DOHH2 (cell line): ENCODE data around the gene TRMT11.

ENCODE experiments used
- CTCF ChIP-seq: fragments of 200-600 bp; sonication (generic); IDR thresholded peaks from one replicate; pipeline ENCODE4 v1.5.1; 2014; ENCODE audit warnings: antibody characterized with exemption, mild to moderate bottlenecking, low read depth, low read length; ENCODE audit not compliant: poor library complexity, severe bottlenecking
- EZH2phosphoT487 ChIP-seq: fragments of 200-600 bp; sonication (generic); IDR thresholded peaks from 2 replicates; pipeline ENCODE4 v1.6.1; 2017; ENCODE audit warnings: borderline replicate concordance, mild to moderate bottlenecking, antibody characterized with exemption, low read length, moderate library complexity, mixed read lengths

DNA sequence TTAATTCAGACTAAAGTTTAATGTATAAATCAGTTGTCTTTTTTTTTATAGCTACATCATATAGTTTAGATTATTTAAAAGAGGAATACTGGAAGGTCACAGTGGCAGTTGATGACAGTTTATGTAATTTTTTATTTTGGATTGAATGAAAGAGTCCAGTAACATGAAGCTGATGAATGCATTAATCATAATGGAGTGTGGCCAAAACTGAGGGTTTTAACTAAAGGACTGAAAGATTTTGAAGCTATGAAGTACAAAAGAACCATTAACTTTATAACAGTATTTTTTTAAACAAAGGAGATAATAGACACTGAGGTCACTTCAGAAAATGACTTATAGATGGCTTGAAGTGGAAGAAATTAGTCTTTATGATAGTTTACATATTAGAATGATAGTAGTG lies 41.3 kb downstream of the TRMT11 start:
- TF ChIP-seq CTCF, result no peak
- TF ChIP-seq EZH2phosphoT487, result no peak
